GM12878 (cell line): ENCODE results near the gene SLC24A3. TPM values are rescaled to one million over a fixed set of nuclear protein-coding genes. Genes with fewer than 3 reads are reported as not detected.

Experiments used
- ATAC-seq: fragments of 200-7000 bp; cut with Tn5 transposase; 3 replicates; pipeline ENCODE4 v1.9.1; 2020; ENCODE audit warnings: mild to moderate bottlenecking, moderate library complexity
- BruUV-seq: library from RNA; stranded (reverse); fragments of 400-500 nt; replicated peaks from 2 replicates; lab custom pipeline; 2021; lab: Mats Ljungman, UMichigan
- CTCF ChIA-PET: fragments of 300-600 bp; sonication (Branson Sonifier 250); formaldehyde crosslinking; extraction: SDS; loops from one replicate; lab custom pipeline; 2021; ENCODE audit warnings: inconsistent platforms; lab: Yijun Ruan, JAX
- POLR2A ChIA-PET: fragments of 350-600 bp; formaldehyde crosslinking; extraction: SDS; loops from one replicate; lab custom pipeline; 2021; ENCODE audit warnings: inconsistent platforms; lab: Charles Lee
- RAD21 ChIA-PET: fragments of 300-600 bp; sonication (Branson Sonifier 250); formaldehyde crosslinking; loops from one replicate; lab custom pipeline; 2023; ENCODE audit warnings: antibody characterized with exemption; ENCODE audit not compliant: unreplicated experiment; lab: Charles Lee
- SMC1A ChIA-PET: fragments of 300-600 bp; sonication (Branson Sonifier 250); formaldehyde crosslinking; loops from one replicate; lab custom pipeline; 2023; ENCODE audit not compliant: unreplicated experiment, uncharacterized antibody; lab: Charles Lee
- DNase-seq: peaks from one replicate; pipeline ENCODE4 v3.0.0-alpha.2; 2011; ENCODE audit warnings: low read depth, low spot score
- FAIRE-seq: peaks from 3 replicates; lab custom pipeline; 2011; peaks lifted over from hg19 to GRCh38; lab: Jason Lieb, UNC
- H2AFZ ChIP-seq: 2 replicates; pipeline ENCODE4 v1.6.0; 2011; ENCODE audit warnings: low read depth, low read length, control low read depth; ENCODE audit not compliant: control insufficient read depth
- H3K27ac ChIP-seq: 2 replicates; pipeline ENCODE4 v1.5.1; 2011; ENCODE audit warnings: control low read depth; ENCODE audit not compliant: control insufficient read depth, insufficient read depth
- H3K27me3 ChIP-seq, 2 experiments: replicated peaks in 1 of 2; 2 replicates each; pipeline versions ENCODE4 v1.6.0 to v1.6.1; 2011; ENCODE audit warnings: low read length in 1 of 2; ENCODE audit not compliant: control insufficient read depth in 2 of 2, insufficient read depth in 2 of 2
- H3K36me3 ChIP-seq, 2 experiments: 2 replicates each; pipeline ENCODE4 v1.5.1; 2011; ENCODE audit warnings: low read length in 1 of 2; ENCODE audit not compliant: control insufficient read depth in 2 of 2, insufficient read depth in 2 of 2
- H3K4me1 ChIP-seq: 2 replicates; pipeline ENCODE4 v1.6.1; 2011; ENCODE audit warnings: mild to moderate bottlenecking, low read length, moderate library complexity, mixed read lengths; ENCODE audit not compliant: control insufficient read depth, insufficient read depth
- H3K4me2 ChIP-seq: 2 replicates; pipeline ENCODE4 v1.6.0; 2011; ENCODE audit warnings: control low read depth; ENCODE audit not compliant: control insufficient read depth, insufficient read depth
- H3K4me3 ChIP-seq: fragments of 200-600 bp; sonication (generic); 2 replicates; pipeline ENCODE4 v1.5.1; 2016
- H3K79me2 ChIP-seq: 2 replicates; pipeline ENCODE4 v1.6.0; 2011; ENCODE audit warnings: low read length; ENCODE audit not compliant: control insufficient read depth, insufficient read depth
- H3K9ac ChIP-seq: 2 replicates; pipeline ENCODE4 v1.8.0; 2011; ENCODE audit warnings: low read length, control low read depth, mixed read lengths; ENCODE audit not compliant: control insufficient read depth, insufficient read depth
- H3K9me3 ChIP-seq: replicated peaks from 3 replicates; pipeline ENCODE4 v1.5.1; 2011; ENCODE audit warnings: mild to moderate bottlenecking, low read length; ENCODE audit not compliant: control insufficient read depth, insufficient read depth
- H4K20me1 ChIP-seq: 2 replicates; pipeline ENCODE4 v1.6.0; 2011; ENCODE audit not compliant: control insufficient read depth, insufficient read depth
- ATF3 ChIP-seq: IDR thresholded peaks from 2 replicates; pipeline ENCODE4 v1.6.1; 2011; ENCODE audit warnings: low read depth, mild to moderate bottlenecking, low read length, moderate library complexity, borderline replicate concordance; ENCODE audit errors: extremely low read depth
- ATF7 ChIP-seq: fragments of 450-650 bp; IDR thresholded peaks from 2 replicates; pipeline ENCODE4 v1.6.1; 2016; ENCODE audit warnings: low read depth, mild to moderate bottlenecking
- BACH1 ChIP-seq: fragments of 450-650 bp; IDR thresholded peaks from 2 replicates; pipeline ENCODE4 v1.6.1; 2017; ENCODE audit warnings: mild to moderate bottlenecking, borderline replicate concordance
- EP300 ChIP-seq, 2 experiments: fragments of 150-350 bp in 1 of 2; IDR thresholded peaks; 2 replicates each; pipeline ENCODE4 v1.6.1; 2011 to 2012; ENCODE audit warnings: low read depth in 2 of 2, low read length in 2 of 2, borderline replicate concordance in 1 of 2, improper control_type of control experiment in 1 of 2, inconsistent platforms in 1 of 2; ENCODE audit not compliant: control insufficient read depth in 1 of 2
- HCFC1 ChIP-seq: fragments of 150-350 bp; IDR thresholded peaks from 2 replicates; pipeline ENCODE4 v1.6.1; 2014; ENCODE audit warnings: low read length
- IKZF1 ChIP-seq: fragments of 450-650 bp; conservative IDR thresholded peaks from 2 replicates; pipeline ENCODE4 v1.6.1; 2017; ENCODE audit warnings: antibody characterized with exemption, mild to moderate bottlenecking
- IRF4 ChIP-seq: IDR thresholded peaks from 2 replicates; pipeline ENCODE4 v1.6.1; 2011; ENCODE audit warnings: low read depth, low read length
- MEF2B ChIP-seq: fragments of 450-650 bp; IDR thresholded peaks from 2 replicates; pipeline ENCODE4 v1.6.1; 2018; ENCODE audit warnings: mild to moderate bottlenecking, moderate library complexity; ENCODE audit not compliant: partially characterized antibody, poor library complexity, severe bottlenecking
- MTA2 ChIP-seq: fragments of 450-650 bp; IDR thresholded peaks from 2 replicates; pipeline ENCODE4 v1.6.1; 2016; ENCODE audit warnings: low read depth, mild to moderate bottlenecking, moderate library complexity
- MYB ChIP-seq: fragments of 150-350 bp; IDR thresholded peaks from 2 replicates; pipeline ENCODE4 v1.6.1; 2014; ENCODE audit warnings: mild to moderate bottlenecking, low read depth, low read length, borderline replicate concordance
- RUNX3 ChIP-seq: IDR thresholded peaks from 2 replicates; pipeline ENCODE4 v1.6.1; 2012; ENCODE audit warnings: low read length, inconsistent platforms
- SKIL ChIP-seq: fragments of 450-650 bp; IDR thresholded peaks from 2 replicates; pipeline ENCODE4 v1.6.1; 2017; ENCODE audit warnings: mild to moderate bottlenecking, low read depth, inconsistent platforms; ENCODE audit not compliant: poor library complexity, severe bottlenecking
- YY1 ChIP-seq: IDR thresholded peaks from 2 replicates; pipeline ENCODE4 v1.6.1; 2011; ENCODE audit warnings: low read depth, mild to moderate bottlenecking, low read length
- WGBS: methylation state at CpG from one replicate; pipeline ENCODE4 v1.1.6; 2016; ENCODE audit warnings: low lambda C conversion rate; ENCODE audit not compliant: insufficient replicate concordance, insufficient coverage; ENCODE audit errors: missing lambda C conversion rate; 5-methylcytosine and 5-hydroxymethylcytosine counted together
- in situ Hi-C: fragments of 300-500 bp; cut with MboI; formaldehyde crosslinking; loops from 9 replicates; pipeline ENCODE4 v1.14.3; 2018; ENCODE audit warnings: mixed read lengths
- intact Hi-C: fragments of 100-400 bp; cut with micrococcal nuclease; formaldehyde crosslinking; loops from one replicate; pipeline ENCODE4 v1.14.2; 2022; ENCODE audit not compliant: unreplicated experiment
- polyA plus RNA-seq, 11 experiments: library from polyadenylated mRNA; depleted of rRNA in 4 of 11; unstranded in 6 of 11; stranded (reverse) in 5 of 11; fragments of >200 nt; fragmentation: Nextera tagmentation in 4 of 11; fragmentation: Illumina TruSeq in 1 of 11; extraction: Ambion mirVana in 4 of 11; extraction: Trizol in 1 of 11; gene quantifications; 1 replicate in 1 of 11; 2 replicates in 10 of 11; pipeline versions ENCODE4 v1.2.1 to v1.2.3, GENCODE V29; 2011 to 2016; ENCODE audit warnings: inconsistent platforms in 2 of 11, missing spikeins in 2 of 11, low read depth in 1 of 11
- total RNA-seq, 4 experiments: library from RNA; depleted of rRNA in 3 of 4; stranded (reverse); fragments of >200 nt in 3 of 4; fragmentation: Illumina TruSeq in 1 of 4; extraction: Trizol in 1 of 4; gene quantifications; 2 replicates each; pipeline versions ENCODE4 v1.2.1 to v1.2.3, GENCODE V29; 2013 to 2021
- TF ChIP-seq, protein P1 (sequence below): fragments of 450-650 bp; IDR thresholded peaks from 2 replicates; pipeline ENCODE4 v1.6.1; 2017; ENCODE audit warnings: mild to moderate bottlenecking, moderate library complexity

The SLC24A3 gene
- total and polyA plus RNA-seq, 10 of the 15 experiments (the other 5 are each of a cell fraction or from before 2014, with no cell fraction given): 0.04 TPM; not detected in 9

GRCh38 chr20:19735446-19735845, 523.0 kb downstream of the SLC24A3 start (continued):
- TF ChIP-seq IRF4: no peak
- TF ChIP-seq ATF3: no peak

DNA sequence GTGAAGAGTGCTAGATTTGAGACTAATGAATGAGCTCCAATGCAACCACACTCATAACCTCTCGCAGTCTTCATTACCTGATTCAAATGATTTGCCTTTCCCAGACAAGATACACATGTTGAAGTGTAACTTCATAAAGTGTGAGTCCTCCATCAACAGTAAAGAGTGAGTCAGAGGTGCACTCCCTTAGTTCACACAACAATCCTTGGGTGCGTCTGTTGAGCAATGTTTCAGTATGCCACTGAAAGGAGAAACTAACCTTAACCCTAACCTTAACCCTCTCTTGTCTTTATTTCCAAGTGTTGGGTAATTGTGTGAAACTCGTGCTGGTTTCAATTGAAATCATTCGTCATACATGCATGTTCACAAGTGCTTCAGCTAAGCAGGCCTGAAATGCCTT, 524.6 kb downstream of the SLC24A3 start:
- in situ Hi-C loops (no loop called here), intact Hi-C loops (no loop called here)
- Histone ChIP-seq H2AFZ (no peak overlapping the region), H4K20me1 (no peaks in the 10 kb centered on the region), H3K36me3 (no peaks in the 10 kb centered on the region), H3K4me1 (no peaks in the 10 kb centered on the region), H3K79me2 (no peaks in the 10 kb centered on the region), H3K27ac (no peak overlapping the region), H3K27me3 (no peaks in the 10 kb centered on the region), H3K4me3 (no peak overlapping the region), H3K9ac (no peak overlapping the region), H3K9me3 (no peaks in the 10 kb centered on the region), H3K4me2 (no peak overlapping the region)
- no TSS peak for BruUV-seq
- WGBS: 1% methylated on average over 4 of the region's 4 CpGs
- ATAC-seq: peak; percentile 95
- ChIA-PET RAD21 (interaction anchor here (0.9 to 1.8 kb wide), 12 partner anchors 14 to 123 kb away, joined by 3 to 21 read pairs (median 4); no protein-coding TSS in a partner anchor), SMC1A (interaction anchor here (0.7 to 3.4 kb wide), 20 partner anchors 11 to 198 kb away, joined by 3 to 30 read pairs (median 5); no protein-coding TSS in a partner anchor), POLR2A (interaction anchor here (0.6 to 1.3 kb wide), 6 partner anchors 20 to 154 kb away, joined by 3 to 7 read pairs (median 4); no protein-coding TSS in a partner anchor), CTCF (interaction anchor here (0.6 to 1.9 kb wide), 9 partner anchors 14 to 74 kb away, joined by 3 to 10 read pairs (median 5); no protein-coding TSS in a partner anchor)
- peak; percentile 37 for DNase-seq
- no peak for FAIRE-seq
- TF ChIP-seq ATF7: peak; percentile 81
- TF ChIP-seq, protein P1, sequence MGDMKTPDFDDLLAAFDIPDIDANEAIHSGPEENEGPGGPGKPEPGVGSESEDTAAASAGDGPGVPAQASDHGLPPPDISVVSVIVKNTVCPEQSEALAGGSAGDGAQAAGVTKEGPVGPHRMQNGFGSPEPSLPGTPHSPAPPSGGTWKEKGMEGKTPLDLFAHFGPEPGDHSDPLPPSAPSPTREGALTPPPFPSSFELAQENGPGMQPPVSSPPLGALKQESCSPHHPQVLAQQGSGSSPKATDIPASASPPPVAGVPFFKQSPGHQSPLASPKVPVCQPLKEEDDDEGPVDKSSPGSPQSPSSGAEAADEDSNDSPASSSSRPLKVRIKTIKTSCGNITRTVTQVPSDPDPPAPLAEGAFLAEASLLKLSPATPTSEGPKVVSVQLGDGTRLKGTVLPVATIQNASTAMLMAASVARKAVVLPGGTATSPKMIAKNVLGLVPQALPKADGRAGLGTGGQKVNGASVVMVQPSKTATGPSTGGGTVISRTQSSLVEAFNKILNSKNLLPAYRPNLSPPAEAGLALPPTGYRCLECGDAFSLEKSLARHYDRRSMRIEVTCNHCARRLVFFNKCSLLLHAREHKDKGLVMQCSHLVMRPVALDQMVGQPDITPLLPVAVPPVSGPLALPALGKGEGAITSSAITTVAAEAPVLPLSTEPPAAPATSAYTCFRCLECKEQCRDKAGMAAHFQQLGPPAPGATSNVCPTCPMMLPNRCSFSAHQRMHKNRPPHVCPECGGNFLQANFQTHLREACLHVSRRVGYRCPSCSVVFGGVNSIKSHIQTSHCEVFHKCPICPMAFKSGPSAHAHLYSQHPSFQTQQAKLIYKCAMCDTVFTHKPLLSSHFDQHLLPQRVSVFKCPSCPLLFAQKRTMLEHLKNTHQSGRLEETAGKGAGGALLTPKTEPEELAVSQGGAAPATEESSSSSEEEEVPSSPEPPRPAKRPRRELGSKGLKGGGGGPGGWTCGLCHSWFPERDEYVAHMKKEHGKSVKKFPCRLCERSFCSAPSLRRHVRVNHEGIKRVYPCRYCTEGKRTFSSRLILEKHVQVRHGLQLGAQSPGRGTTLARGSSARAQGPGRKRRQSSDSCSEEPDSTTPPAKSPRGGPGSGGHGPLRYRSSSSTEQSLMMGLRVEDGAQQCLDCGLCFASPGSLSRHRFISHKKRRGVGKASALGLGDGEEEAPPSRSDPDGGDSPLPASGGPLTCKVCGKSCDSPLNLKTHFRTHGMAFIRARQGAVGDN: peak; percentile 49; the same call in 1 of the 2 replicates
- no peak for TF ChIP-seq MYB
- peak in 1 of 2 experiments; percentile 62; a peak in 1 of 4 replicates for TF ChIP-seq EP300 (IDR thresholded peaks at IDR 0.05; ENCODE audit: borderline replicate concordance in 1 of 2, control insufficient read depth in 1 of 2, low read depth in 2 of 2, low read length in 2 of 2)
- no peak for TF ChIP-seq YY1
- 0 out of 2 replicates have a peak, but pooled peaks have one; percentile 7 for TF ChIP-seq RUNX3
- peak; percentile 84 for TF ChIP-seq IKZF1
- peak; percentile 41 for TF ChIP-seq SKIL
- peak; percentile 76; the same call in 1 of the 2 replicates for TF ChIP-seq MTA2
- TF ChIP-seq BACH1: peak; percentile 82; the same call in 1 of the 2 replicates
- TF ChIP-seq HCFC1: no peak
- peak; percentile 34 for TF ChIP-seq MEF2B
